ENCODE data around the gene ADAM12.
"Not testable (repeated sequence)": the region's sequence is repeated elsewhere in the genome, so short reads cannot be mapped to it uniquely, and the experiment has no call there.

Gene ADAM12

GRCh38 chr10:126255313-126255712 is 133.0 kb downstream of the ADAM12 start:
- Mint-ChIP-seq H3K36me3 (ENCODE audit: low read depth) (no peaks in the 10 kb centered on the region), H3K4me3 (no peak overlapping the region), H3K27me3 (ENCODE audit: low read depth) (no peaks in the 10 kb centered on the region), H3K4me1 (ENCODE audit: low read depth) (no peaks in the 10 kb centered on the region), H3K9me3 (peaks cover 26% of the 10 kb centered on the region), H3K27ac (no peak overlapping the region)

- no peaks in the 10 kb centered on the region for H3K36me3 Mint-ChIP-seq (ENCODE audit: low read depth)
- no peaks in the 10 kb centered on the region for H3K4me1 Mint-ChIP-seq (ENCODE audit: low read depth)
- no peaks in the 10 kb centered on the region for H3K27me3 Mint-ChIP-seq (ENCODE audit: low read depth)
- H3K4me3 Mint-ChIP-seq, result no peak overlapping the region
- no peak overlapping the region for H3K27ac Mint-ChIP-seq
- peaks cover 26% of the 10 kb centered on the region for H3K9me3 Mint-ChIP-seq
Measured at GRCh38 chr10:126253611-126253998, 134.7 kb downstream of the ADAM12 start.

- Mint-ChIP-seq H3K27me3 (ENCODE audit: low read depth) (no peaks in the 10 kb centered on the region), H3K4me3 (no peak overlapping the region), H3K27ac (no peak overlapping the region), H3K4me1 (ENCODE audit: low read depth) (no peaks in the 10 kb centered on the region), H3K9me3 (peaks cover 26% of the 10 kb centered on the region), H3K36me3 (ENCODE audit: low read depth) (no peaks in the 10 kb centered on the region)
Measured at GRCh38 chr10:126252884-126253610, 135.2 kb downstream of the ADAM12 start.

- Mint-ChIP-seq H3K4me3 (no peak overlapping the region), H3K27ac (no peak overlapping the region), H3K27me3 (ENCODE audit: low read depth) (no peaks in the 10 kb centered on the region), H3K4me1 (ENCODE audit: low read depth) (no peaks in the 10 kb centered on the region), H3K36me3 (ENCODE audit: low read depth) (no peaks in the 10 kb centered on the region), H3K9me3 (peaks cover 26% of the 10 kb centered on the region)
Measured at GRCh38 chr10:126251778-126252407, 136.4 kb downstream of the ADAM12 start.

- H3K4me3 Mint-ChIP-seq, result no peak overlapping the region
- no peaks in the 10 kb centered on the region for H3K36me3 Mint-ChIP-seq (ENCODE audit: low read depth)
- H3K9me3 Mint-ChIP-seq, result peaks cover 26% of the 10 kb centered on the region
- H3K27ac Mint-ChIP-seq, result no peak overlapping the region
- H3K27me3 Mint-ChIP-seq (ENCODE audit: low read depth), result no peaks in the 10 kb centered on the region
- no peaks in the 10 kb centered on the region for H3K4me1 Mint-ChIP-seq (ENCODE audit: low read depth)
Measured at GRCh38 chr10:126250527-126251310, 137.6 kb downstream of the ADAM12 start.

- Mint-ChIP-seq H3K36me3 (ENCODE audit: low read depth) (no peaks in the 10 kb centered on the region), H3K9me3 (peaks cover 22% of the 10 kb centered on the region), H3K4me3 (no peak overlapping the region), H3K27me3 (ENCODE audit: low read depth) (no peaks in the 10 kb centered on the region), H3K4me1 (ENCODE audit: low read depth) (no peaks in the 10 kb centered on the region), H3K27ac (no peak overlapping the region)
Measured at GRCh38 chr10:126250045-126250444, 138.2 kb downstream of the ADAM12 start.

GRCh38 chr10:126247446-126247975 is 140.8 kb downstream of the ADAM12 start:
- Mint-ChIP-seq H3K27me3 (ENCODE audit: low read depth) (no peaks in the 10 kb centered on the region), H3K27ac (no peak overlapping the region), H3K4me1 (ENCODE audit: low read depth) (no peaks in the 10 kb centered on the region), H3K9me3 (peaks cover 15% of the 10 kb centered on the region), H3K4me3 (no peak overlapping the region), H3K36me3 (ENCODE audit: low read depth) (no peaks in the 10 kb centered on the region)

- not testable (repeated sequence) for H3K36me3 Mint-ChIP-seq (ENCODE audit: low read depth); H3K4me1 Mint-ChIP-seq (ENCODE audit: low read depth); H3K27ac Mint-ChIP-seq; H3K9me3 Mint-ChIP-seq; H3K27me3 Mint-ChIP-seq (ENCODE audit: low read depth); H3K4me3 Mint-ChIP-seq
Measured at GRCh38 chr10:126246396-126246795, 141.9 kb downstream of the ADAM12 start.

GRCh38 chr10:126245501-126245900 is 142.8 kb downstream of the ADAM12 start:
- Mint-ChIP-seq H3K9me3 (no peaks in the 10 kb centered on the region), H3K27ac (no peak overlapping the region), H3K4me1 (ENCODE audit: low read depth) (no peaks in the 10 kb centered on the region), H3K36me3 (ENCODE audit: low read depth) (no peaks in the 10 kb centered on the region), H3K4me3 (no peak overlapping the region), H3K27me3 (ENCODE audit: low read depth) (no peaks in the 10 kb centered on the region)

- H3K9me3 Mint-ChIP-seq, result no peaks in the 10 kb centered on the region
- no peak overlapping the region for H3K4me3 Mint-ChIP-seq
- H3K4me1 Mint-ChIP-seq (ENCODE audit: low read depth), result no peaks in the 10 kb centered on the region
- H3K36me3 Mint-ChIP-seq (ENCODE audit: low read depth), result no peaks in the 10 kb centered on the region
- no peak overlapping the region for H3K27ac Mint-ChIP-seq
- no peaks in the 10 kb centered on the region for H3K27me3 Mint-ChIP-seq (ENCODE audit: low read depth)
Measured at GRCh38 chr10:126243971-126244370, 144.3 kb downstream of the ADAM12 start.

- Mint-ChIP-seq H3K36me3 (ENCODE audit: low read depth) (no peaks in the 10 kb centered on the region), H3K27me3 (ENCODE audit: low read depth) (no peaks in the 10 kb centered on the region), H3K9me3 (no peaks in the 10 kb centered on the region), H3K4me1 (ENCODE audit: low read depth) (no peaks in the 10 kb centered on the region), H3K4me3 (no peak overlapping the region), H3K27ac (no peak overlapping the region)
Measured at GRCh38 chr10:126243306-126243705, 145.0 kb downstream of the ADAM12 start.

- H3K36me3 Mint-ChIP-seq (ENCODE audit: low read depth), result no peaks in the 10 kb centered on the region
- no peaks in the 10 kb centered on the region for H3K4me1 Mint-ChIP-seq (ENCODE audit: low read depth)
- no peak overlapping the region for H3K4me3 Mint-ChIP-seq
- no peaks in the 10 kb centered on the region for H3K27me3 Mint-ChIP-seq (ENCODE audit: low read depth)
- no peak overlapping the region for H3K27ac Mint-ChIP-seq
- peaks cover 2% of the 10 kb centered on the region for H3K9me3 Mint-ChIP-seq
Measured at GRCh38 chr10:126242397-126243260, 145.6 kb downstream of the ADAM12 start.

GRCh38 chr10:126240483-126240882 is 147.8 kb downstream of the ADAM12 start:
- no peaks in the 10 kb centered on the region for H3K4me1 Mint-ChIP-seq (ENCODE audit: low read depth)
- no peak overlapping the region for H3K27ac Mint-ChIP-seq
- H3K9me3 Mint-ChIP-seq, result peaks cover 12% of the 10 kb centered on the region
- no peaks in the 10 kb centered on the region for H3K36me3 Mint-ChIP-seq (ENCODE audit: low read depth)
- H3K27me3 Mint-ChIP-seq (ENCODE audit: low read depth), result no peaks in the 10 kb centered on the region
- H3K4me3 Mint-ChIP-seq, result no peak overlapping the region

- Mint-ChIP-seq H3K27me3 (ENCODE audit: low read depth) (no peaks in the 10 kb centered on the region), H3K4me3 (no peak overlapping the region), H3K36me3 (ENCODE audit: low read depth) (no peaks in the 10 kb centered on the region), H3K27ac (no peak overlapping the region), H3K9me3 (peaks cover 12% of the 10 kb centered on the region), H3K4me1 (ENCODE audit: low read depth) (no peaks in the 10 kb centered on the region)
Measured at GRCh38 chr10:126239844-126240243, 148.4 kb downstream of the ADAM12 start.
